Measurements from ENCODE around the gene CERT1. TPM values are rescaled to one million over a fixed set of nuclear protein-coding genes. Genes with fewer than 3 reads are reported as not detected.

The CERT1 gene
- total RNA-seq, 2 experiments from 2014 or later: 33.9 to 39.3 TPM

DNA sequence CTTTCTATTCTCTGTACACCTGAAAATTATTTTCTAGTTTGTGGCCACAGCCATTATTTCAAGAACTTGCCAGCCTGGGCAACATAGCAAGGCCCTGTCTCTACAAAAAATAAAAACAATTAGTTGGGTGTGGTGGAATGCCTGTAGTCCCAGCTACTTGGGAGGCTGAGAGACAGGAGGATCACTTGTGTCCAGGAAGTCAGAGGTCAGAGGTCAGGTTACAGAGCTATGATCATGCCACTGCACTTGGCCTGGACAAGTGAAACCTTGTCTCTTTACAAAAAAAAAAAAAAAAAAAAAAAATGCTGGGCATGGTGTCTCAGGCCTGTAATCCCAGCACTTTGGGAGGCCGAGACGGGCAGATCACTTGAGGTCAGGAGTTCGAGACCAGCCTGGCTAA, 116.2 kb downstream of the CERT1 start:
- no peak overlapping the region for H3K4me3 Mint-ChIP-seq
- no peaks in the 10 kb centered on the region for H3K4me1 Mint-ChIP-seq
- no peak overlapping the region for H3K27ac Mint-ChIP-seq
- POLR2A ChIA-PET: no interaction called here
- H3K27me3 Mint-ChIP-seq: no peaks in the 10 kb centered on the region
- DNase-seq: no peak
- H3K36me3 Mint-ChIP-seq: peaks cover 6% of the 10 kb centered on the region
- ATAC-seq (ENCODE audit: low read depth): no peak
- H3K9me3 Mint-ChIP-seq: no peaks in the 10 kb centered on the region

DNA sequence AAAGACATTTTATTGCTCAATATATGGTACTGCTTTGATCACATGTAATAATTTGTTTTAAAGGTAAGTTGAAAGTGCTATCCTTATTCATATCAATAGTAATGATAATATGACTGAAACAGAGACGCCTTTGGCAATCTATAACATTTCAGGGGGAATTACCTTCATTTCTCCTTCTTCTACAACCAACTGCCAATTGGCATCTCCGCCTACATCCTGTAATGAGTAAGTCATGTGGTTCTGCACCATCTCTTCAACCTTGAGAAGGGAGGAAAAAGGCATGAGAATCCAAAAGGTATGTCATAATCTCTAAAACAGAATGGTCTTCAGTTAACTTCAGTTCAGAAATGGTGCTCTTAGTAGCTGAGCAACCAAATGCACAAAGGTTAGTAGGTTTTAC, 122.0 kb downstream of the CERT1 start:
- POLR2A ChIA-PET: no interaction called here
- H3K9me3 Mint-ChIP-seq: no peaks in the 10 kb centered on the region
- ATAC-seq (ENCODE audit: low read depth): no peak
- H3K4me1 Mint-ChIP-seq: peaks cover 3% of the 10 kb centered on the region
- no peak overlapping the region for H3K27ac Mint-ChIP-seq
- H3K36me3 Mint-ChIP-seq: peaks cover 19% of the 10 kb centered on the region
- H3K27me3 Mint-ChIP-seq: no peaks in the 10 kb centered on the region
- H3K4me3 Mint-ChIP-seq: no peak overlapping the region
- no peak for DNase-seq

DNA sequence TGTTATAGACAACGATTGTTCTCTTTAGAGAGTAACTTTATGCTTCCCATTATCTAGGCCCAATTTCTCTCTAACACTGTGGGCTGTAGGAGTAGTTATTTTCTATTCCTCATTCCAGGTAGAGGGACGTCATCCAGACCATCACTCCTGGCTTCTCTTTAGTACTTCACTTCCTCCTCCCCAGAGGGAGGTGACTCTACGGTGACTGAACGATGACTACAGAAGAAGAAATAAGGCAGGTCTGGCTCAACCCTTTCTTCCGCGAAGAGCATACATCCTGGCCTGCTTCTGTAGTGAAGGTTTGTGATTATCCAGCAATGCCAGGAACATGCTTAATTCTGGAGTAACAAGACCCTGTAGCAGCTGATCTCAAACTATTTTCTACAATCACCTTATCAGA, 123.6 kb downstream of the CERT1 start:
- POLR2A ChIA-PET: no interaction called here
- no peaks in the 10 kb centered on the region for H3K27me3 Mint-ChIP-seq
- no peaks in the 10 kb centered on the region for H3K9me3 Mint-ChIP-seq
- H3K27ac Mint-ChIP-seq: no peak overlapping the region
- peaks cover 3% of the 10 kb centered on the region for H3K4me1 Mint-ChIP-seq
- no peak overlapping the region for H3K4me3 Mint-ChIP-seq
- ATAC-seq (ENCODE audit: low read depth) (no peak), DNase-seq (no peak)
- H3K36me3 Mint-ChIP-seq: peaks cover 20% of the 10 kb centered on the region

DNA sequence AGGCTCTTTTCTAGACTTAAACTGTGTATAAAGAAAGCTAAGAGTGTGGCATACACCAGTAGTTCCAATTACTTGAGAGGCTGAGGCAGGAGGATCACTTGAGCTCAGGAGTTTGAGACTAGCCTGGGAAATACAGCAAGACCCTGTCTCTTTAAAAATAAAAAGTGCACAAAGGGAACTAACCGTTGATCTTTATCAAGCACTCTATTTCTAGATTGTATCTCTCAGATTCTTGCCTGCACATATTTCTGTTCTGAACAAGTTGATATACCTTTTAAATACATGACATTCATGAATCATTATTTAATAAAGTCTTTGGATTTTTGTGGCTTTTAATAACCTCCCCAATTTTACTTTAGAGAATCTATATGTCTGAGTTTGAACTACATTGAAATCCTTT, 127.2 kb downstream of the CERT1 start:
- Mint-ChIP-seq H3K9me3 (no peaks in the 10 kb centered on the region), H3K27ac (no peak overlapping the region), H3K4me1 (no peaks in the 10 kb centered on the region), H3K36me3 (peaks cover 24% of the 10 kb centered on the region), H3K27me3 (no peaks in the 10 kb centered on the region), H3K4me3 (no peak overlapping the region)
- POLR2A ChIA-PET: no interaction called here
- no peak for DNase-seq
- ATAC-seq (ENCODE audit: low read depth): no peak

DNA sequence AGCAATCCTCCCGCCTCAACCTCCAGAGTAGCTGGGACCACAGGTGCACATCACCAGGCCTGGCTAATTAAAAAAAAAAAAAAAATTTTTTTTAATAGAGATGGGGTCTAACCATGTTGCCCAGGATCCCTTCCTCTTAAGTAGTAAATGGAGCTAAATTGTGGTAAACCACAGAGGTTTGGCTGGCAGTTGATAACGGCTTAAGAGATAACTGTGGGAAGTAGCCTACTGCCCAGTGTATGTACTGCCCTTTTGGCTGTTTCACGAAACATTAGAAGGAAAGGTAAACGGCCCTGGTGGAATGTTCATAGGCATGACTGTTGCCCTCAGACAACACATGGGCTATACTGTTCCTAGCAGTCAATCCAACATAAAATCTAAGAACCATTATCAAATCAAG, 130.0 kb downstream of the CERT1 start:
- no peaks in the 10 kb centered on the region for H3K9me3 Mint-ChIP-seq
- no peak overlapping the region for H3K4me3 Mint-ChIP-seq

DNA sequence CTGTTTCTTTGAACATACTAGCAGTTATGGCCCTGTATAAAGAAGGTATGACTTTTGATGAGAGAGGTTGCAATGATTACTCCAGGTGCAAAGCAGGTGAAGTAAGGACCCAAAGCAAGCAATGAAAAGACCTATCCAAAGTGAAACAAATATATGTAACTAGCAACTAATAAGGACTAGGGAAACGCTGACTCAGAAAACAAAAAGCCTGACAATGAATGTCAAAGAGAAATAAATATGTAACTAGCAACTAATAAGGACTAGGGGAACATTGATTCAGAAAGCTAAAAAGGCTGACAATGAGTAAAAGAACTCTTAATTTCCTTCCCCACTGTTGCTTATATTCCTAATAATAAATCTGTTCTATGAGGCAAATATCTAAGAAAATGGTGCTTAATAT, 131.3 kb downstream of the CERT1 start:
- Mint-ChIP-seq H3K27me3 (no peaks in the 10 kb centered on the region), H3K4me1 (no peaks in the 10 kb centered on the region), H3K9me3 (no peaks in the 10 kb centered on the region), H3K4me3 (no peak overlapping the region), H3K27ac (no peak overlapping the region), H3K36me3 (peaks cover 16% of the 10 kb centered on the region)
- DNase-seq: no peak
- ATAC-seq (ENCODE audit: low read depth): no peak
- POLR2A ChIA-PET: no interaction called here

More for the DNA sequence above, 130.0 kb downstream of the CERT1 start:
- Mint-ChIP-seq H3K36me3 (peaks cover 14% of the 10 kb centered on the region), H3K4me1 (no peaks in the 10 kb centered on the region), H3K27ac (no peak overlapping the region), H3K27me3 (no peaks in the 10 kb centered on the region)
- POLR2A ChIA-PET: no interaction called here
- DNase-seq: no peak
- ATAC-seq (ENCODE audit: low read depth): no peak

DNA sequence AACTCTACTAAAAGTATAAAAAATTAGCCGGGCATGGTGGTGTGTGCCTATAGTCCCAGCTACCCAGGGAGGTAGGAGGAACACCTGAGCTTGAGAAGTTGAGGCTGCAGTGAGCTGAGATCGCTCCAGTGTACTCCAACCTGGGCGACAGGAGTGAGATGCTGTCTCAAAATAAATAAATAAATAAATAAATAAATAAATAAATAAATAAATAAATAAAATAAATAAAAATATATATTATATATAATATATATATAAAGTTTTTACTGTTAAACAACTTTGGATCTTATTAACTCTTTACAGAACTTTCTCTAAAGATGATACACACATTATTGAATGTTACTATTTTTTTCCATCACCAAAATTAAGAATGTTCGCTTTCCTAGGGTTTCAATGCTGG, 136.0 kb downstream of the CERT1 start:
- H3K4me3 Mint-ChIP-seq: no peak overlapping the region
- H3K36me3 Mint-ChIP-seq: peaks cover 14% of the 10 kb centered on the region
- H3K27me3 Mint-ChIP-seq: no peaks in the 10 kb centered on the region
- H3K27ac Mint-ChIP-seq: no peak overlapping the region
- H3K4me1 Mint-ChIP-seq: no peaks in the 10 kb centered on the region
- POLR2A ChIA-PET: interaction anchor here (0.8 kb wide), 1 partner anchor 19 kb away, joined by 4 read pairs; no protein-coding TSS in a partner anchor
- no peak for DNase-seq
- no peak for ATAC-seq (ENCODE audit: low read depth)
- no peaks in the 10 kb centered on the region for H3K9me3 Mint-ChIP-seq

DNA sequence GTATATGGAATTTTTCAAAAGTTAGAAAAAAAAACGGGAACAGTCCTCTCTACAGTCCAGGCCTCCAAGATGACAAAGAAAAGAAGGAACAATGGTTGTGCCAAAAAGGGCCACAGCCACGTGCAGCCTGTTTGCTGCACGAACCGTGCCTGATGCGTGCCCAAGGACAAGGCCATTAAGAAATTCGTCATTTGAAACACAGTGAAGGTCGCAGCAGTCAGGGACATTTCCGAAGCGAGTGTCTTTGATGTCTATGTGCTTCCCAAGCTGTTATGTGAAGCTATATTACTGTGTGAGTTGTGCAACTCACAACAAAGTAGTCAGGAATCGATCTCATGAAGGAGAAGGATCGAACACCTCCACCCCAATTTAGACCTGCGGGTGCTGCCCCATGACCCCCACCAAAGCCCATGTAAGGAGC, 137.0 kb downstream of the CERT1 start:
- no peak overlapping the region for H3K27ac Mint-ChIP-seq
- H3K4me1 Mint-ChIP-seq: no peaks in the 10 kb centered on the region
- H3K27me3 Mint-ChIP-seq: no peaks in the 10 kb centered on the region
- no peak for DNase-seq
- H3K9me3 Mint-ChIP-seq: no peaks in the 10 kb centered on the region
- POLR2A ChIA-PET: no interaction called here
- ATAC-seq (ENCODE audit: low read depth): no peak
- H3K36me3 Mint-ChIP-seq: peaks cover 13% of the 10 kb centered on the region
- no peak overlapping the region for H3K4me3 Mint-ChIP-seq

DNA sequence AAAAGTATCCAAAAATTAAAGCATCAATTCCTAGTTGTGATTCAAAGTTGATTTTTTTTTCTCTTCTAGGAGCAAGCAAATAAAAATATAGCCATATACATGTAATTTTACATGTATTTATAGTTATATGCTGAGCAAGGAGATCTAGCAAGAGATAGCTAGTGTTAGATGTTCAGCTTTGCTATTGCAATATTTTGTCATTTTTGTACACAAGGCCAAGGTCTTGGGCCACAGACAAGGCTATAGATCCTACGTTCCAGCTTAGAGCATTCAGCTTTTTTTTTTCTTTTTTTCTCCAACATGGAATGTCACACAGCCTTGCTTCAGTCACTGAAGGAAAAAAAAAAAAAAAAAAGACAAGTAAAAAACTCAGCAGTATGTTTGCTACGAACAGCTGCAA, 137.6 kb downstream of the CERT1 start:
- H3K4me3 Mint-ChIP-seq: no peak overlapping the region
- no peaks in the 10 kb centered on the region for H3K4me1 Mint-ChIP-seq
- no peak for DNase-seq
- ATAC-seq (ENCODE audit: low read depth): no peak
- H3K27ac Mint-ChIP-seq: no peak overlapping the region
- POLR2A ChIA-PET: no interaction called here
- no peaks in the 10 kb centered on the region for H3K9me3 Mint-ChIP-seq
- peaks cover 14% of the 10 kb centered on the region for H3K36me3 Mint-ChIP-seq
- no peaks in the 10 kb centered on the region for H3K27me3 Mint-ChIP-seq

DNA sequence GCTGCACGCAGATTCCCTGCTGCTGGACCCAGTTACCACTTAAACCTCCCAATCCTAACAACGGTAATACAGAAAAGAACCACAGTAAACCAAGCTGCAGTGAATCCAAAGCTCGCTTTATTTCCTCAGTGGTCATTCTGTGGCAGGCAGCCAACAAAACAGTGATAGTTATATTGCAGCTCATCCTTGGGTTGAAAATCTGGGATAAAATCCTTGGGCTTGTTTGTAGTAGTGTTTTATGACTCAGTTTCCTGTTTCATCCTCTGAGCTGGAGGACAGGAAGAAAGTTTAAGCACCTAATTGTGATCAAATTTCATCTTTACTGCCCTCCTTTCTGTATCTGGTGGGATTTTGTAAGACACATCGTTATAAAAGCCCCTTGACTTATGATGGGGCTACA, 143.0 kb downstream of the CERT1 start:
- no peak for DNase-seq
- H3K4me3 Mint-ChIP-seq: no peak overlapping the region
- peaks cover 6% of the 10 kb centered on the region for H3K36me3 Mint-ChIP-seq
- POLR2A ChIA-PET: no interaction called here
- no peaks in the 10 kb centered on the region for H3K9me3 Mint-ChIP-seq
- no peaks in the 10 kb centered on the region for H3K27me3 Mint-ChIP-seq
- no peak for ATAC-seq (ENCODE audit: low read depth)
- no peak overlapping the region for H3K27ac Mint-ChIP-seq
- no peaks in the 10 kb centered on the region for H3K4me1 Mint-ChIP-seq

DNA sequence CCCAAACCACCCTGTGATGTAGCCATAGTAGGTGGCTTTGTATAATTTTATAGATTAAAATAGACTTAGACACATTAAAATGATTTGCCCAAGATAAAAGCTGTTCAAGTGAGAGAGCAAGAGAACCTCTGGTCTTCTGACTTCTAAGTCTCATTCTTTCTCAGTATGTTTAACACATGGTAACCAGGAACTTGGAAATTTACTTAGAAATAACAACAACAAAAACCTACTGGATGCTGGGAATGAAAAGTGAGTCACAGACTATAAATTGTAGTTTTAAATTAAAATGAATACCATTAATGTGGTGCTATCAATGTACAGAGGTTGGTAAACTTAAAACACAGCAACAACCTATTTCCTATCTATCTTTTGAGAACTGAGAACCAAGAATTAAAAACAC, 144.0 kb downstream of the CERT1 start:
- Mint-ChIP-seq H3K36me3 (peaks cover 6% of the 10 kb centered on the region), H3K27me3 (no peaks in the 10 kb centered on the region), H3K4me1 (no peaks in the 10 kb centered on the region), H3K27ac (no peak overlapping the region), H3K4me3 (no peak overlapping the region), H3K9me3 (no peaks in the 10 kb centered on the region)
- ATAC-seq (ENCODE audit: low read depth): no peak
- no peak for DNase-seq
- POLR2A ChIA-PET: no interaction called here

DNA sequence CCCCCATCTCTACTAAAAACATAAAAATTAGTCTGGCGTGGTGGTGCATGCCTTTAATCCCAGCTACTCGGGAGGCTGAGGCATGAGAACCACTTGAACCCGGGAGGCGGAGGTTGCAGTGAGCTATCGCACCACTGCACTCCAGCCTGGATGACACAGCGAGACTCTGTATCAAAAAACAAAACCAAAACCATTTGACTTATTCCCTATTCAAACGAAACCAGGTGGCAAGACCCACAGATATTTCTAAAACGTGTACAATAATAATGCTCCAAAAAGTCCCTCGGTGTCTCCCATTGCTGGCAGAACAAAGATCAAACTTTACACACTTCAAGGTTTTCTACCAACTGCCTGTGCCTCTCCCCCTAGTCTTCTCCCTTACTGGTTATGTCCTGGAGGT, 144.6 kb downstream of the CERT1 start:
- ATAC-seq (ENCODE audit: low read depth): no peak
- Mint-ChIP-seq H3K9me3 (no peaks in the 10 kb centered on the region), H3K4me1 (no peaks in the 10 kb centered on the region), H3K36me3 (peaks cover 6% of the 10 kb centered on the region), H3K4me3 (no peak overlapping the region), H3K27me3 (no peaks in the 10 kb centered on the region), H3K27ac (no peak overlapping the region)
- POLR2A ChIA-PET: no interaction called here
- DNase-seq: no peak

DNA sequence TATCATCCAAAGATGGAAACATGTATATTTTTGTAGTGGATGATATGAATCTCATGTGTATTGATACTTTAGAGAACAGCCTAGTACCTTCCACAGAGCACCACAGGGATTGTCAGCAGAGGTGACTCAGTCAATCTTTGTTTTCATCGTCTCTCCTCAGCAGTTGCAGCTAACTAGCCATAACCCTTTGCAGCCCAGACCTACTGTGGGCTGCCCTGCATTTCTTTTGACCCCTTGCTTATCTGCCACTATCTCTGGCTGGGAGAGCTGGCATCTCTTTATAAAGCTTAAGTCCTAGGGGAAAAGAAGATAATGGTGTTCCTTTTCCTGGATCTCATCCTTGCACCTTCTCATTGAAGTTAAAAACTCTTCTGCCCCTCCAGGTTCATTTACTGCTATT, 145.7 kb downstream of the CERT1 start:
- no peaks in the 10 kb centered on the region for H3K27me3 Mint-ChIP-seq
- peaks cover 8% of the 10 kb centered on the region for H3K36me3 Mint-ChIP-seq
- H3K4me3 Mint-ChIP-seq: no peak overlapping the region
- H3K9me3 Mint-ChIP-seq: no peaks in the 10 kb centered on the region
- ATAC-seq (ENCODE audit: low read depth) (no peak), DNase-seq (no peak)
- POLR2A ChIA-PET: no interaction called here
- H3K4me1 Mint-ChIP-seq: no peaks in the 10 kb centered on the region
- no peak overlapping the region for H3K27ac Mint-ChIP-seq

DNA sequence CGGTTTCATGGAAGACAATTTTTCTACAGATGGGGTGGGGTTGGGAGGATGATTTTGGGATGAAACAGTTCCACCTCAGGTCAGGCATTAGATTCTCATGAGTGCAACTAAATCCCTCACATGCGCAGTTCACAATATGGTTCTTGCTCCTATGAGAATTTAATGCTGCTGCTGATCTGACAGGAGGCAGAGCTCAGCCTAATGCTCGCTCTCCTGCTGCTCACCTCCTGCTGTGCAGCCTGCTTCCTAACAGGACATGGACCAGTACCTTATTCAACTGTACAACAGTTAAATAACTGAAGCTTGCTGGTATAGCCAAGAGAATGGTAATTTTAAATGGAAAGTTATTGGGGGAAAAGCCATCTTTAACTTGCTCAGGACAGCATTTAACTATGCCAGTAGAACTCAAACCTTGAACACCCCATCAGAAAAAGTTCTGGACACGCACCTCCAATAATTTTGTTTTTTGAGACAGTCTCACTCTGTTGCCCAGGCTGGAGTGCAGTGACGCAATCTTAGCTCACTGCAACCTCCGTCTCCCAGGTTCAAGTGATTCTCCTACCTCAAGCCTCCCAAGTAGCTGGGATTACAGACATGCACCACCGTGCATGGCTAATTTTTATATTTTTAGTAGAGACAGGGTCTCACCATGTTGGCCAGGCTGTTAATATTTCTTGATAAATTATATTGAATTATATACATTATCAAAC, 146.7 kb downstream of the CERT1 start:
- ATAC-seq (ENCODE audit: low read depth) (no peak), DNase-seq (no peak)
- no peaks in the 10 kb centered on the region for H3K9me3 Mint-ChIP-seq
- POLR2A ChIA-PET: no interaction called here
- H3K27me3 Mint-ChIP-seq: no peaks in the 10 kb centered on the region
- H3K4me1 Mint-ChIP-seq: no peaks in the 10 kb centered on the region
- H3K27ac Mint-ChIP-seq: no peak overlapping the region
- H3K36me3 Mint-ChIP-seq: peaks cover 17% of the 10 kb centered on the region
- H3K4me3 Mint-ChIP-seq: no peak overlapping the region
